H1 (cell line): ENCODE measurements around the gene COL5A1. TPM values are rescaled to one million over a fixed set of nuclear protein-coding genes. Genes with fewer than 3 reads are reported as not detected.
A peak's percentile ranks its signal among the peaks of the same experiment; 100 is the strongest.

ENCODE experiments used
- CTCF ChIA-PET: fragments of 300-600 bp; sonication (Branson Sonifier 250); formaldehyde crosslinking; loops from one replicate; lab custom pipeline; 2021; ENCODE audit not compliant: partially characterized antibody; lab: Charles Lee
- POLR2A ChIA-PET: fragments of 300-600 bp; sonication (Branson Sonifier 250); formaldehyde crosslinking; loops from one replicate; lab custom pipeline; 2021; ENCODE audit warnings: inconsistent platforms; ENCODE audit not compliant: partially characterized antibody; lab: Charles Lee
- DNase-seq, 2 experiments: peaks; one replicate each; pipeline versions ENCODE4 v3.0.0 to v3.0.0-alpha.2; 2010 to 2022; ENCODE audit warnings: low spot score in 2 of 2, low read depth in 1 of 2, mixed read lengths in 1 of 2
- FAIRE-seq: peaks from 2 replicates; lab custom pipeline; 2011; peaks lifted over from hg19 to GRCh38; lab: Jason Lieb, UNC
- H2AFZ ChIP-seq: 2 replicates; pipeline ENCODE4 v1.8.1; 2012; ENCODE audit warnings: low read length, inconsistent platforms
- H2AK5ac ChIP-seq: 2 replicates; pipeline ENCODE4 v1.6.1; 2013; ENCODE audit warnings: low read depth, low read length
- H2BK120ac ChIP-seq: replicated peaks from 2 replicates; pipeline ENCODE3; 2013; ENCODE audit warnings: low read depth, low read length, inconsistent platforms
- H2BK12ac ChIP-seq: 2 replicates; pipeline ENCODE4 v1.6.1; 2013; ENCODE audit warnings: low read depth, low read length
- H2BK15ac ChIP-seq: 2 replicates; pipeline ENCODE4 v1.6.1; 2013; ENCODE audit warnings: low read length
- H2BK20ac ChIP-seq: 2 replicates; pipeline ENCODE4 v1.6.1; 2013; ENCODE audit warnings: low read length
- H2BK5ac ChIP-seq: 2 replicates; pipeline ENCODE4 v1.6.1; 2013; ENCODE audit warnings: low read depth, low read length
- H3K14ac ChIP-seq: 2 replicates; pipeline ENCODE4 v1.6.1; 2013; ENCODE audit warnings: inconsistent platforms; ENCODE audit not compliant: insufficient read length
- H3K18ac ChIP-seq: 2 replicates; pipeline ENCODE4 v1.6.1; 2013; ENCODE audit warnings: low read length; ENCODE audit errors: extremely low read depth
- H3K23ac ChIP-seq: 2 replicates; pipeline ENCODE4 v1.6.1; 2013; ENCODE audit warnings: inconsistent platforms; ENCODE audit not compliant: insufficient read length
- H3K23me2 ChIP-seq: 2 replicates; pipeline ENCODE4 v1.6.1; 2013; ENCODE audit warnings: low read depth, low read length
- H3K27ac ChIP-seq: 2 replicates; pipeline ENCODE4 v1.6.1; 2011; ENCODE audit warnings: low read depth, low read length, inconsistent platforms
- H3K27me3 ChIP-seq, 4 experiments: replicated peaks in 1 of 4; 1 replicate in 1 of 4; 2 replicates in 3 of 4; pipeline versions ENCODE4 v1.6.1 to v1.8.1; 2011 to 2013; ENCODE audit warnings: low read length in 3 of 4, mild to moderate bottlenecking in 3 of 4, inconsistent platforms in 2 of 4, mixed read lengths in 2 of 4, moderate library complexity in 1 of 4; ENCODE audit not compliant: control insufficient read depth in 3 of 4, insufficient read depth in 3 of 4; ENCODE audit errors: extremely low read depth in 1 of 4
- H3K36me3 ChIP-seq, 4 experiments: 2 replicates each; pipeline versions ENCODE4 v1.6.1 to v1.8.1; 2011 to 2013; ENCODE audit warnings: mild to moderate bottlenecking in 4 of 4, low read length in 3 of 4, moderate library complexity in 2 of 4, control low read depth in 1 of 4, inconsistent platforms in 1 of 4; ENCODE audit not compliant: insufficient read depth in 4 of 4, control insufficient read depth in 2 of 4
- H3K4ac ChIP-seq: replicated peaks from 2 replicates; pipeline ENCODE3; 2013; ENCODE audit warnings: low read length, low read depth, mixed read lengths, inconsistent platforms; ENCODE audit not compliant: insufficient read length
- H3K4me1 ChIP-seq, 4 experiments: replicated peaks in 1 of 4; 1 replicate in 1 of 4; 2 replicates in 3 of 4; pipeline versions ENCODE4 v1.6.1 to v1.8.1; 2011 to 2013; ENCODE audit warnings: low read length in 3 of 4, inconsistent platforms in 2 of 4, mixed read lengths in 1 of 4; ENCODE audit not compliant: insufficient read depth in 4 of 4, control insufficient read depth in 3 of 4
- H3K4me2 ChIP-seq, 2 experiments: 2 replicates each; pipeline versions ENCODE4 v1.6.1 to v1.8.1; 2011 to 2013; ENCODE audit warnings: low read depth in 2 of 2, low read length in 2 of 2, control low read depth in 1 of 2, inconsistent platforms in 1 of 2, mild to moderate bottlenecking in 1 of 2; ENCODE audit not compliant: insufficient read depth in 1 of 2
- H3K4me3 ChIP-seq, 4 experiments: fragments of 200-600, 300-600 bp in 1 of 4; sonication (generic), shearing (Covaris generic), sonication (Bioruptor Twin) in 1 of 4; 2 replicates each; pipeline versions ENCODE4 v1.5.1 to v1.8.1; 2011 to 2016; ENCODE audit warnings: low read length in 4 of 4, low read depth in 3 of 4, control low read depth in 2 of 4, inconsistent platforms in 2 of 4, mild to moderate bottlenecking in 2 of 4, mixed read lengths in 1 of 4, moderate library complexity in 1 of 4; ENCODE audit not compliant: insufficient read depth in 2 of 4; ENCODE audit errors: extremely low read depth in 1 of 4
- H3K56ac ChIP-seq: replicated peaks from 2 replicates; pipeline ENCODE3; 2013; ENCODE audit warnings: low read depth, mild to moderate bottlenecking, mixed read lengths, low read length, inconsistent platforms; ENCODE audit not compliant: insufficient read length
- H3K79me1 ChIP-seq: 2 replicates; pipeline ENCODE4 v1.6.1; 2013; ENCODE audit warnings: low read depth, low read length, control low read depth
- H3K79me2 ChIP-seq, 2 experiments: 2 replicates each; pipeline versions ENCODE4 v1.6.1 to v1.8.1; 2012 to 2013; ENCODE audit warnings: low read length in 2 of 2, mild to moderate bottlenecking in 2 of 2, inconsistent platforms in 1 of 2; ENCODE audit not compliant: insufficient read depth in 2 of 2, control insufficient read depth in 1 of 2
- H3K9ac ChIP-seq, 4 experiments: replicated peaks in 1 of 4; 1 replicate in 1 of 4; 2 replicates in 3 of 4; pipeline versions ENCODE4 v1.6.1 to v1.8.1; 2011 to 2013; ENCODE audit warnings: low read depth in 3 of 4, low read length in 3 of 4, control low read depth in 2 of 4, mild to moderate bottlenecking in 2 of 4, moderate library complexity in 2 of 4, inconsistent platforms in 1 of 4; ENCODE audit errors: extremely low read depth in 1 of 4
- H3K9me3 ChIP-seq, 2 experiments: 2 replicates each; pipeline versions ENCODE4 v1.6.1 to v1.8.1; 2012 to 2013; ENCODE audit warnings: mild to moderate bottlenecking in 2 of 2, moderate library complexity in 2 of 2, control low read depth in 1 of 2, inconsistent platforms in 1 of 2, low read depth in 1 of 2, low read length in 1 of 2, mixed read lengths in 1 of 2; ENCODE audit not compliant: insufficient read depth in 2 of 2
- H4K20me1 ChIP-seq, 2 experiments: replicated peaks in 1 of 2; 2 replicates each; pipeline versions ENCODE3 to v1.8.1; 2011 to 2013; ENCODE audit warnings: inconsistent platforms in 2 of 2, low read length in 2 of 2, mild to moderate bottlenecking in 1 of 2; ENCODE audit not compliant: insufficient read depth in 2 of 2, control insufficient read depth in 1 of 2
- H4K5ac ChIP-seq: 2 replicates; pipeline ENCODE4 v1.6.1; 2013; ENCODE audit warnings: low read length, low read depth, mixed read lengths, inconsistent platforms; ENCODE audit not compliant: insufficient read length
- H4K8ac ChIP-seq: 2 replicates; pipeline ENCODE4 v1.8.0; 2013; ENCODE audit warnings: mild to moderate bottlenecking, moderate library complexity, low read length, inconsistent platforms; ENCODE audit not compliant: insufficient read depth; ENCODE audit errors: extremely low read depth
- H4K91ac ChIP-seq: replicated peaks from 2 replicates; pipeline ENCODE3; 2013; ENCODE audit warnings: low read length, mixed read lengths, inconsistent platforms; ENCODE audit not compliant: insufficient read length
- BCL11A ChIP-seq, 2 experiments: IDR thresholded peaks; one replicate each; pipeline ENCODE4 v1.6.1; 2011; ENCODE audit warnings: low read depth in 2 of 2, low read length in 2 of 2, mild to moderate bottlenecking in 2 of 2
- CHD2 ChIP-seq: IDR thresholded peaks from 2 replicates; pipeline ENCODE4 v1.6.1; 2012; ENCODE audit warnings: low read length, improper control_type of control experiment
- POU5F1 ChIP-seq: IDR thresholded peaks from 2 replicates; pipeline ENCODE4 v1.6.1; 2011; ENCODE audit warnings: low read depth, mild to moderate bottlenecking, low read length, moderate library complexity
- WGBS, 2 experiments: shearing (Covaris generic) in 1 of 2; methylation state at CpG; one replicate each; pipeline versions ENCODE4 v1.1.6 to v1.1.7; 2013 to 2015; ENCODE audit warnings: low lambda C conversion rate in 2 of 2, mixed read lengths in 2 of 2, inconsistent platforms in 1 of 2, low coverage in 1 of 2, missing lambda C conversion rate in 1 of 2; ENCODE audit not compliant: insufficient replicate concordance in 2 of 2, insufficient coverage in 1 of 2, insufficient read length in 1 of 2; ENCODE audit errors: extremely low coverage in 1 of 2, missing lambda C conversion rate in 1 of 2; 5-methylcytosine and 5-hydroxymethylcytosine counted together
- polyA plus RNA-seq, 7 experiments: library from polyadenylated mRNA; depleted of rRNA in 3 of 7; stranded (reverse) in 5 of 7; unstranded in 2 of 7; fragments of >200 nt in 5 of 7; fragments of 200-250 nt in 2 of 7; gene quantifications; 1 replicate in 5 of 7; 2 replicates in 1 of 7; 4 replicates in 1 of 7; pipeline versions ENCODE4 v1.2.1 to v1.2.3, GENCODE V29; 2011 to 2013; ENCODE audit warnings: missing spikeins in 2 of 7, mixed read lengths in 2 of 7
- total RNA-seq: library from RNA; stranded (reverse); fragmentation: NEBNext Ultra II Directional; extraction: Animal tissue kit (Norgen Biotek cat#: 25700); gene quantifications from 2 replicates; pipeline ENCODE4 v1.2.1, GENCODE V29; 2021
- TF ChIP-seq, protein P1 (sequence below): IDR thresholded peaks from 2 replicates; pipeline ENCODE4 v1.6.1; 2011; ENCODE audit warnings: low read depth, mild to moderate bottlenecking, low read length; ENCODE audit not compliant: insufficient read depth

COL5A1 gene
- total and polyA plus RNA-seq, 2 of the 8 experiments (the other 6 are each of a cell fraction or from before 2014, with no cell fraction given) = 3.8 to 12.0 TPM

DNA sequence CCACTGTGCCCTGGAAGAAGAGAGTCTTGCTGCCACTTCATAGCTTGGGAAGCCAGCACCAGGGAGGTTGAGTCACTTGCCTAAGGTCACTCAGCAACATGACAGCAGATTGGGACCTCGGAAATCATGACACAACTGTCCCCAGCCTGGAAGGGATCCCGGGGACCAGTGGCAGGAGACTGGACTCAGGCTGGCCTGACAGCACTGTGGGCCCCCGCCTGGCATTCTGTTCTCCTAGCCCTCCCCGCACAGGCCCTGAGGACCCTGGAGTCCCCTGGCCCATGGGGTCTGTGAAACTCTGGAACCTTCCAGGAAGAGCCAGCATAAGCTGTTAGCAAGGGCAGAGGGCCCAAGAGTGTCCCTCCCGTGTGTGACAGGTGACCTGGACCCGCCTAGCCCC, 64.9 kb downstream of the COL5A1 start:
- DNase-seq = no peak
- Histone ChIP-seq H3K14ac (no peak overlapping the region), H2AFZ (no peak overlapping the region), H4K20me1 (no peaks in the 10 kb centered on the region), H4K91ac (no peak overlapping the region), H3K4me2 (no peak overlapping the region), H3K27me3 (no peaks in the 10 kb centered on the region), H3K18ac (no peak overlapping the region), H3K4me1 (no peaks in the 10 kb centered on the region), H4K5ac (no peak overlapping the region), H3K23me2 (no peaks in the 10 kb centered on the region), H2BK15ac (no peak overlapping the region), H2BK5ac (no peak overlapping the region), H2BK120ac (no peak overlapping the region), H3K36me3 (no peaks in the 10 kb centered on the region), H2BK12ac (no peak overlapping the region), H3K9ac (no peak overlapping the region), H3K56ac (no peak overlapping the region), H2BK20ac (no peak overlapping the region), H3K4me3 (no peak overlapping the region), H3K23ac (no peak overlapping the region), H3K9me3 (peaks cover 0 to 10% of the 10 kb centered on the region in 2 experiments; a peak in 2 of 4 replicates), H3K27ac (no peak overlapping the region), H3K79me1 (no peaks in the 10 kb centered on the region), H3K4ac (no peak overlapping the region), H4K8ac (peak overlapping the region; percentile 38; the same call in 1 of the 2 replicates), H3K79me2 (no peaks in the 10 kb centered on the region), H2AK5ac (no peak overlapping the region)
- no peak for TF ChIP-seq BCL11A (IDR thresholded peaks at IDR 0.05; ENCODE audit: low read depth in 2 of 2, low read length in 2 of 2)
- TF ChIP-seq CHD2 = no peak
- no peak for TF ChIP-seq POU5F1
- TF ChIP-seq, protein P1, sequence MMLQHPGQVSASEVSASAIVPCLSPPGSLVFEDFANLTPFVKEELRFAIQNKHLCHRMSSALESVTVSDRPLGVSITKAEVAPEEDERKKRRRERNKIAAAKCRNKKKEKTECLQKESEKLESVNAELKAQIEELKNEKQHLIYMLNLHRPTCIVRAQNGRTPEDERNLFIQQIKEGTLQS = no peak
- ChIA-PET CTCF (interaction anchor here (0.6 to 2.7 kb wide), 8 partner anchors 8 to 293 kb away, joined by 3 to 10 read pairs (median 4); no protein-coding TSS in a partner anchor), POLR2A (no interaction called here)
- WGBS, 2 experiments = 87% methylated on average over 5 of the region's 6 CpGs; no CpG with 5 or more reads in 1 of the 2 experiments
- no peak for FAIRE-seq
